Activated CD8-positive, alpha-beta T cell treated with anti-CD3 and anti-CD28 coated beads for 36 hours (primary cell): ENCODE measurements around the gene CAND2. TPM values are rescaled to one million over a fixed set of nuclear protein-coding genes. Genes with fewer than 3 reads are reported as not detected.

ENCODE experiments used
- ATAC-seq: fragments of 200-7000 bp; cut with Tn5 transposase; one replicate; pipeline ENCODE4 v1.10.0; 2021; ENCODE audit warnings: mild to moderate bottlenecking, moderate library complexity
- CTCF ChIA-PET: fragments of 350-600 bp; sonication (Branson Sonifier 250); formaldehyde crosslinking; loops from one replicate; lab custom pipeline; 2021; ENCODE audit warnings: antibody characterized with exemption; lab: Charles Lee
- POLR2A ChIA-PET: fragments of 350-600 bp; sonication (Branson Sonifier 250); formaldehyde crosslinking; loops from one replicate; lab custom pipeline; 2021; ENCODE audit warnings: antibody characterized with exemption; lab: Charles Lee
- DNase-seq: peaks from one replicate; pipeline ENCODE4 v3.0.0-alpha.2; 2020
- H3K27ac Mint-ChIP-seq: one replicate; pipeline ENCODE4 v1.8.0; 2021; ENCODE audit warnings: mild to moderate bottlenecking, mixed read lengths
- H3K27me3 Mint-ChIP-seq: one replicate; pipeline ENCODE4 v1.8.0; 2021; ENCODE audit warnings: mixed read lengths
- H3K36me3 Mint-ChIP-seq: one replicate; pipeline ENCODE4 v1.8.0; 2021; ENCODE audit warnings: low read depth, mixed read lengths
- H3K4me1 Mint-ChIP-seq: one replicate; pipeline ENCODE4 v1.8.0; 2021; ENCODE audit warnings: low read depth, mixed read lengths
- H3K4me3 Mint-ChIP-seq: one replicate; pipeline ENCODE4 v1.8.0; 2021; ENCODE audit warnings: mild to moderate bottlenecking, moderate library complexity, mixed read lengths
- H3K9me3 Mint-ChIP-seq: one replicate; pipeline ENCODE4 v1.8.0; 2021; ENCODE audit warnings: mixed read lengths
- CTCF ChIP-seq: fragments of 200-600 bp; IDR thresholded peaks from one replicate; pipeline ENCODE4 v1.8.0; 2022; ENCODE audit warnings: antibody characterized with exemption, mild to moderate bottlenecking
- intact Hi-C: fragments of 100-400 bp; cut with micrococcal nuclease; formaldehyde crosslinking; loops from one replicate; pipeline ENCODE4 v1.10.0; 2022
- total RNA-seq, 2 experiments: library from RNA; stranded (reverse); gene quantifications; one replicate each; pipeline ENCODE4 v1.2.3, GENCODE V29; 2021

CAND2 gene
- total RNA-seq, 2 experiments from 2014 or later: 1.5 to 1.9 TPM

DNA sequence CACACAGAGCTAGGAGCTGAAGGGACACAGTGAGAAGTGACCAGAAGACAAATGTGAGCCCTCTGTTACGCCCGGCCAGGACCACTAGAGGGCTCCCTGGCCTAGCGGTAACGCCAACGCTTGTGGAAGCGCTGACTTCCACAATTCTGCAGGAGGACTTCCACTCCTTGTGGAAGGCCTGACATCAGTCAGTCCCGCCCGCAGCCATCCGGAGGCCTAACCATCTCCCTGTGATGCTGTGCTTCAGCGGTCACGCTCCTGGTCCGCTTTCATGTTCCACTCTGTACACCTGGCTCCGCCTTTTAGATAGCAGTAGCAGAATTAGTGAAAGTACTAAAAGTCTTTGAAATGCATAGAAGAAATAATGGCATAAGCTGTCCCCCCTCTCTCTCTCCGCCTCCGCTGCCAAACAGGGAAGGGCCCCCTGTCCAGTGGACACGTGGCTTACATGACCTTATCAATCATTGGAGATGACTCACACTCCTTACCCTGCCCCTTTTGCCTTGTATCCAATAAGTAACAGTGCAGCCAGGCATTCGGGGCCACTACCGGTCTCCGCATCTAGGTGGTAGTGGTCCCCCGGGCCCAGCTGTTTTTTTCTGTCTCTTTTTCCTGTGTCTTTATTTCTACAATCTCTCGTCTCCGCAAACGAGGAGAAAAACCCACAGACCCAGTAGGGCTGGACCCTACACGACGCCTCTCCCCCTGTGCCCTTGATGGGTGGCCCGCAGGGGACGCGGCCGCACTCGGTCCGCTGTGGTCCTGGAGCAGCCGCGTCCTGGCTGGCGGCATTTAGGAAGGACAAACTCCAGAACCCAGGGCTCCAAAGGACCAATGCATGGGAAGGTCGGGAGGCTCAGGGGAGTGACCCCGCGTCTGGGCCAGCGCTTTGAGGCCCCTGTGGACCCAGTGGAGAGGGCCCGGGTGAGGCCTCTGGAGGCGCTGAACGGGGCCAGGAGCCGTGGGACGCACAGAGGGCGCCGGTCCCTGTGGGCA lies 71.9 kb downstream of the CAND2 start:
- DNase-seq (peak; percentile 80), ATAC-seq (peak; percentile 81)
- Mint-ChIP-seq H3K36me3 (no peaks in the 10 kb centered on the region), H3K27ac (no peak overlapping the region), H3K4me1 (peaks cover 6% of the 10 kb centered on the region), H3K4me3 (peak overlapping the region; percentile 67), H3K27me3 (peaks cover 7% of the 10 kb centered on the region), H3K9me3 (peaks cover 5% of the 10 kb centered on the region)
- peak; percentile 92 for TF ChIP-seq CTCF
- ChIA-PET CTCF (interaction anchor here (1.0 to 2.6 kb wide), 16 partner anchors 9 to 127 kb away, joined by 3 to 36 read pairs (median 4); partner anchors contain the start of gene RPL32), POLR2A (interaction anchor here (1.0 to 2.7 kb wide), 2 partner anchors 27 to 127 kb away, joined by 4 to 7 read pairs; partner anchors contain the start of gene RPL32)
- intact Hi-C loops: no loop called here

GRCh38 chr3:12869035-12869621 lies 72.6 kb downstream of the CAND2 start:
- ATAC-seq: peak; percentile 60
- DNase-seq: peak; percentile 61
- no peak for TF ChIP-seq CTCF
- intact Hi-C loops: no loop called here
- H3K36me3 Mint-ChIP-seq: no peaks in the 10 kb centered on the region
- peaks cover 6% of the 10 kb centered on the region for H3K4me1 Mint-ChIP-seq
- CTCF ChIA-PET: interaction anchor here (1.3 to 2.7 kb wide), 8 partner anchors 9 to 28 kb away, joined by 3 to 36 read pairs (median 10); partner anchors contain the start of gene RPL32
- H3K27me3 Mint-ChIP-seq: peaks cover 9% of the 10 kb centered on the region
- POLR2A ChIA-PET: interaction anchor here (0.8 to 2.7 kb wide), 2 partner anchors 28 to 36 kb away, joined by 3 to 7 read pairs; partner anchors contain the start of gene RPL32
- H3K27ac Mint-ChIP-seq: no peak overlapping the region
- peaks cover 5% of the 10 kb centered on the region for H3K9me3 Mint-ChIP-seq
- no peak overlapping the region for H3K4me3 Mint-ChIP-seq

GRCh38 chr3:12870942-12871341 lies 74.5 kb downstream of the CAND2 start:
- TF ChIP-seq CTCF: no peak
- H3K27ac Mint-ChIP-seq: no peak overlapping the region
- ChIA-PET CTCF (interaction anchor here (0.7 to 2.7 kb wide), 3 partner anchors 20 to 113 kb away, joined by 3 to 17 read pairs (median 4); no protein-coding TSS in a partner anchor), POLR2A (no interaction called here)
- no peaks in the 10 kb centered on the region for H3K36me3 Mint-ChIP-seq
- no peaks in the 10 kb centered on the region for H3K9me3 Mint-ChIP-seq
- intact Hi-C loops: loop anchor here (10.0 kb wide), 1 partner anchor 956 kb away; no protein-coding TSS in a partner anchor
- peaks cover 6% of the 10 kb centered on the region for H3K4me1 Mint-ChIP-seq
- H3K27me3 Mint-ChIP-seq: peaks cover 15% of the 10 kb centered on the region
- ATAC-seq: no peak
- no peak overlapping the region for H3K4me3 Mint-ChIP-seq
- DNase-seq: peak; percentile 38

DNA sequence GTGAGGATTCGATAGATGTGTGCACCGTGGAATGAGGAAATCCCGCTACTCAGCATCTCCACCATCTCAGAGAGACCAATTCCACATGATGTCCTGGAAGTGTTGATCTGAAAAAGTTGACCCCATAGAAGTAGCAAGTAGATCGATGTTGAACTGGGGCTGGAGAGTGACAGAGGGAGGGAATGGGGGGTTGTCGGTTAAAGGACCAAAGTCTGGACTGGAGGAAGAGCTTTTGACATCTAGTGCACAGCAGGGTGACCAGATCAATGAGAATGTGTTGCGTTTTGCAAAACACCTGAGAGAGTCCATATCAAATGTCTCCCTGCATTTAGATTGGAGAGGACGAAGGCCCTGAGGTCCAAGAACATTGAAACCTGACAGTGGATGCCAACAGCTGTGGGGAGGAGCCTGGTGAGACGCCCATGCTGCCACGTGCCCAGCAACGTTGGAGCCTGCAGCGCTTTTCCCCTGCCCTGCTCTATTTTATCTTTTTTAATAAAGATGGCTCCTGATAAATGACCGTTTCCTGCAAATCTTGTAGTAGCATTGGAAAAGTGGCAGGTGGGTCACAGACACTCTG lies 75.0 kb downstream of the CAND2 start:
- Mint-ChIP-seq H3K4me1 (peaks cover 6% of the 10 kb centered on the region), H3K36me3 (no peaks in the 10 kb centered on the region), H3K27me3 (peaks cover 13% of the 10 kb centered on the region), H3K27ac (no peak overlapping the region), H3K9me3 (no peaks in the 10 kb centered on the region), H3K4me3 (no peak overlapping the region)
- POLR2A ChIA-PET: no interaction called here
- CTCF ChIA-PET: interaction anchor here (1.0 to 2.7 kb wide), 2 partner anchors 19 to 113 kb away, joined by 4 to 17 read pairs; no protein-coding TSS in a partner anchor
- ATAC-seq (no peak), DNase-seq (no peak)
- intact Hi-C loops: loop anchor here (10.0 kb wide), 1 partner anchor 957 kb away; no protein-coding TSS in a partner anchor
- TF ChIP-seq CTCF: no peak
